Cardiac fibroblast (primary cell): ENCODE measurements around the gene KY.

Experiments used
- DNase-seq, 2 donors: peaks; one replicate each; pipeline versions ENCODE4 v3.0.0 to v3.0.0-alpha.2; 2010; ENCODE audit warnings: low read depth in 2 of 2
- H3K4me3 ChIP-seq, 2 donors: replicated peaks in 1 of 2; 1 replicate in 1 of 2; 2 replicates in 1 of 2; pipeline ENCODE4 v1.5.1; 2011; ENCODE audit warnings: low read depth in 2 of 2, low read length in 2 of 2, mild to moderate bottlenecking in 2 of 2, moderate library complexity in 1 of 2
- CTCF ChIP-seq: IDR thresholded peaks from one replicate; pipeline ENCODE4 v1.5.1; 2011; ENCODE audit warnings: low read depth, mild to moderate bottlenecking, low read length, inconsistent platforms

Gene KY

GRCh38 chr3:134559591-134559990 lies 91.2 kb downstream of the KY start:
- no peak for DNase-seq
- no peak for TF ChIP-seq CTCF
- no peak overlapping the region for H3K4me3 ChIP-seq
